ENCODE data around the gene GLI1.
"Not testable (repeated sequence)": the region's sequence is repeated elsewhere in the genome, so short reads cannot be mapped to it uniquely, and the experiment has no call there.

GLI1 gene

GRCh38 chr12:57502311-57502969 is 42.9 kb downstream of the GLI1 start:
- DNase-seq, result not testable (repeated sequence)

- DNase-seq, result not testable (repeated sequence)
These were observed 47.0 kb downstream of the GLI1 start for GRCh38 chr12:57506541-57506940.

- not testable (repeated sequence) for DNase-seq
These were observed 48.2 kb downstream of the GLI1 start for GRCh38 chr12:57507796-57508195.

DNA sequence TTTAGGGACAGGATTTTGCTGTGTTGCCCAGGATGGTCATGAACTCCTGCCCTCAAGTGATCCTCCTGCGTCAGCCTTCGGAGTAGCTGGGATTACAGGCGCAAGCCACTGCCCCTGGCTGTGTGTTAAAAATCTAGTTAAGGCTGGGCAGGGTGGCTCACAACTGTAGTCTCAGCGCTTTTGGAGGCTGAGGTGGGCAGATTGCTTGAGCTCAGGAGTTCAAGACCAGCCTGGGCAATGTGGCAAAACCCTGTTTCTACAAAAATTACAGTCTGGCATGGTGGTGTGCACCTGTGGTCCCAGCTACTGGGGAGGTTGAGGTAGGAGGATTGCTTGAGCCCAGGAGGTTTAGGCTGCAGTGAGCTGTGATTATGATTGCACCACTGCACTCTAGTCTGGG is 51.6 kb downstream of the GLI1 start:
- DNase-seq, result no peak

- DNase-seq, result no peak
These were observed 52.2 kb downstream of the GLI1 start for GRCh38 chr12:57511588-57512325.

DNA sequence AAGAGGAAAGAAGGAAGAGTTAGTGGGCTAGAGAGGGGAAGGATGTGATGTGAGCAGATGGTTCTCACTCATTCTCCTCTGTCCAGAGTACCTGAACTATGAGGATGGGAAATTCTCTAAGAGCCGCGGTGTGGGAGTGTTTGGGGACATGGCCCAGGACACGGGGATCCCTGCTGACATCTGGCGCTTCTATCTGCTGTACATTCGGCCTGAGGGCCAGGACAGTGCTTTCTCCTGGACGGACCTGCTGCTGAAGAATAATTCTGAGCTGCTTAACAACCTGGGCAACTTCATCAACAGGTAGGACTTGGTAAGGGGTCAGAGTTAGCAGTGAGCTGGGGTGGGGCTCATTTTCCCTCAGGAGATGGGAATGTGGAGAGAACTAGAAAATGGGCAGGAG is 53.1 kb downstream of the GLI1 start:
- no peak for DNase-seq

GRCh38 chr12:57513266-57513665 is 53.7 kb downstream of the GLI1 start:
- no peak for DNase-seq

DNA sequence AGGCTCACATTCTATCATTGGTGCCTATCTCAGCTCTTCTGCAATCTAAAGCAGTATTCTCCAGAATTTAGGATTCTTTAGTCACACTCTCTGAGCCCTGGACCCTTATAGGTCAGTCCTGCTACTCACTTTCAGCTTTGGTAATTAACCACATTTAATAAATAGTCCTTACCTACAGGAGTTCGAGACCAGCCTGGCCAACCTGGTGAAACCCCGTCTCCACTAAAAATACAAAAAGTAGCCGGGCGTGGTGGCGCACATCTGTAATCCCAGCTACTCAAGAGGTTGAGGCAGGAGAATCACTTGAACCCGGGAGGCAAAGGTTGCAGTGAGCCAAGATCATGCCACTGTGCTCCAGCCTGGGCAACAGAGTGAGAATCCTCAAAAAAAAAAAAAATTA is 54.1 kb downstream of the GLI1 start:
- DNase-seq, result not testable (repeated sequence)

DNA sequence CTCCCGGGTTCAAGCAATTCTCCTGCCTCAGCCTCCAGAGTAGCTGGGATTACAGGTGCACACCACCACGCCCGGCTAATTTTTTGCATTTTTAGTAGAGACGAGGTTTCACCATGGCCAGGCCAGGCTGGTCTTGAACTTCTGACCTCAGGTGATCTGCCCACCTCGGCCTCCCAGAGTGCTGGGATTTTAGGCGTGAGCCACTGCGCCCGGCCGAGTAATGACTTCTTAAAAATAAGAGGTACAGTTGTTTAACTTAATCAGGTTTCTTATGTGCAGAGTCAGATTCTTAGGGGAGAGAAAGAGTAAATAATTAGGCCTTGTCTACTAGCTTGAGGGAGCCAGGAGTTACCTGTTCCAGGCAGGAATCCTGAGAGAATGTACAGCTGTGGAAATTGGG is 54.7 kb downstream of the GLI1 start:
- DNase-seq, result not testable (repeated sequence)

- DNase-seq, result no peak
These were observed 55.3 kb downstream of the GLI1 start for GRCh38 chr12:57514720-57515407.

GRCh38 chr12:57515408-57515933 is 55.9 kb downstream of the GLI1 start:
- no peak for DNase-seq

- DNase-seq, result no peak
These were observed 56.5 kb downstream of the GLI1 start for GRCh38 chr12:57515934-57516541.

GRCh38 chr12:57516617-57517153 is 57.1 kb downstream of the GLI1 start:
- DNase-seq, result no peak

DNA sequence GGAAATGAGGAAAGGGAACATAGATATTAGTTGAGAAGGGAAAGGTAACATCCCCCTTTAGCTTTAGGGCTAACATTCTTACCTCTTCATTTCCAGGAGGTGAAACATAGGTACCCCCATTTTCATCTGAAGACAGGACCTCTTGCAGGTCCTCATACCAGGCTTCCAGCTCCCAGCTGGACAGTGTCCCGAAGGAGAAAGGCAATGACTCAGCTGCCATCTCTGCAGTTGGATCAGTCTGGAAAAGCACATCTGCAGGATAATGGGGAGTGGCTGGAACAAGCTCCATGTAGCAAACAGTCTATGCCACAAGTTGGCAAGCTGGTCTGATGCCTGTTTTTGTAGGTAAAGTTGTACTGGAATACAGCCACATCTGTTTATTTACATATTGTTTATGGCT is 57.6 kb downstream of the GLI1 start:
- DNase-seq, result no peak

DNA sequence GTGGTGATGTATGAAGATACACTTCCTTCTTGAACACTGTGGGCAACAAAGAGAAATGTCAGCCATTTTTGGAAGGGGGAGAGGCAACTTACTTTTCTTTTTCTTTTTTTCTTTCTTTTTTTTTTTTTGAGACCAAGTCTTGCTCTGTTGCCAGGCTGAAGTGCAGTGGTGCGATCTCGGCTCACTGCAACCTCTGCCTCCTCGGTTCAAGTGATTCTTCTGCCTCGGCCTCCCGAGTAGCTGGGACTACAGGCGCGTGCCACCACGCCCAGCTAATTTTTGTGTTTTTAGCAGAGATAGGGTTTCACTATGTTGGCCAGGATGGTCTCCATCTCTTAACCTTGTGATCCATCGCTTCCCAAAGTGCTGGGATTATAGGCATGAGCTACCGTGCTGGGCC is 58.1 kb downstream of the GLI1 start:
- not testable (repeated sequence) for DNase-seq

- no peak for DNase-seq
These were observed 58.8 kb downstream of the GLI1 start for GRCh38 chr12:57518176-57518919.

DNA sequence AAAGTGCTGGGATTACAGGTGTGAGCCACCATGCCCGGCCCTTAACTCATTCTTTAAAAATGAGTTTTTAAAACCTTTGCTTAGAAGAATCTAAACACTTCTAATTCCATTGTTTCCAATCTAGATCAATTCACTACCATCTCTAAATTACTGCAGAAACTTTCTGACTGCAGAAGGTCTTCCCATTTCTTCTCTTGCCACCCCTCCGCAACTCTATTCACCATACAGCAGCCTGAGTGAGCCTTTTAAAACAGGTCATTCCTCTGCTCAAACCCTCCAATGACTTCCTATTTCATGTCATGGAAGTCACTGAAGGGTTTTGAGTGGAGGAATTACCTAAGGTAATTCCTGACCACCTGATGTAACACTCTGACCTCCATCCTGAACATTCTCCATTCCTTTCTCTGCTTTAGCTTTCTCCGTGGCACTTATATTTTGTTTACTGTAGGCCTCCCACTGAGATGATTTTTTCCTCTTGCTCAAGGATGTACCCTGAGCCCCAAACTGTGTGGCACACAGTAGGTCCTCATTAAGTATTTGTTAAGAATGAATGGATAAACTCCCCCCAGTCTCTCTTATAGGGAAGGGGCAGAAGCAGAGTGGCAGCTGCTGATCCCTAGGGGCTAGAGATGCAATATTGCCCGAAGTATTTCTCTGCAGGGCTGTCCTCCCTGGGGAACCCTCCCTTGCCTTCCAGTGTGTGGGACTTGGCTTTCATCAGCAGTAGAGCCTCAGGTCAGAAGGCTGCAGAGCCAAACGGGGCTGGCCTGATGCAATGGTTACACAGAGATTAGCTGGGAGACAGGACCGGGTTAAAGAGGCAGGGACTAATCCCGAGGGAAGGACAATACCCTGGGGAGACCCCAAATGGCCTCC is 59.6 kb downstream of the GLI1 start:
- no peak for DNase-seq

GRCh38 chr12:57519796-57520052 is 60.1 kb downstream of the GLI1 start:
- DNase-seq, result no peak

DNA sequence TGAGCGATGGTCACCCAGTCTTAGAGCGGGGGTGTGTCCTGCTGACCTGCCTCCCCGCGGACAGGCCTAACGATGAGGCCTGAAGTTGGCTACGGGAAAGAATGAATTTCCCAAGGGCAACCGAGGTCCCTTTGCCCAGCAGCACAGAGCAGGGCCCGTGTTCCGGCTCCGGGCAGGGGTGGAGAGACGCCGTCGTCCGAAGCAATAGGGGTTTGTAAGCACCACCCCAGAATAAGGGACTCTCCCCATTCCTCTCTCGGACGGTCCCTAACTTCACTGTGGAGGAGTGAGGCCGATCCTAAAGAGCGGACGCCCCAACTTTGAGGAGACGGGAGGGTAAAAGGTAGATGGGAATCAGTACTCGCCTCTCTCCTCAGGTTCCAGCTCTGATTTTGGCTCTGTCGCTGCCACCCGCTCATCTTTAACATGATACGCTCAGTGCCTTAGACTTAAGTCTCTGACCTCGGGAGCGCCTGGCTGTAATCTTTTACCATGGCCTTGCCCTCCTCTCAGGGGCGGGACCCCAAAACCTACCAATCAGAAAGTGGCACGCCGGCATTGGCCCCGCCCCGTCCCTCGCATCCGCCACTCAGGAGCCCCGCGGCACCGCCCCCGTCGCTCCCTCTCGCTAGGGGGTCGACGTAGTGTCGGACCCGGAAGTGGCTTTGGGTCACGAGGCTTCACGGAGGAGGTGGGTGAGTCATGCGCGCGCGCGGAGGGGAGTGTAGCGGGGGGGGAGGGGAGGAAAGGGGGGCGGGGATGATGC is 60.7 kb downstream of the GLI1 start, which contains the start of gene DDIT3:
Gene DDIT3 (minus strand): TSS at position 462 of the 766 bp plus-strand sequence. CDS start 3,108 bp downstream, outside the sequence.
- DNase-seq, result peak; percentile 100

DNA sequence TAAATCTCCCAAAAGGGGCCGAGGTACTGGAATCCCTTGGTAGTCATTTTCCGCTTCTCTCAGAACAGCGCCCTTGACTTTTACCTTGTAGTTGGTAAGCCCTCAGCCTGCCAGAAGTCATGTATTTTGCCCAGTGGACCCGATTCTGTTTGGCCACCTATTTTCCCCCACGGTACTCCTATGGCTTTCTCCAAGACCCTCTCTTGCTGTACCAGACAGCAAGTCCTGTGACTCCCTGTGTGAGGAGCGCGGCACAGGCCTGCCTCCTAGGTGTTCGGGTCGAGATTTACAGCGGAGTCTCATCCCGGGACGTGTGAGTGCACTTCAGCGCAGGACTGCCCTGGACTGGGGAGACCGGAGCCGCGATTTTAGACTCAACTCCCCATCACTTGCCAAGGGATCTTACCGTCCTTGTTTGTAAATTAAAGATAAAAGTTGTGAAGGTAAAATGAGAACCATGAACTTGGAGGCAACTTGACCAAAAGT is 62.0 kb downstream of the GLI1 start:
- no peak for DNase-seq

Data from CD4-positive, alpha-beta T cell treated with Interferon gamma for 1 hour (primary cell).